Measurements from ENCODE around the gene HCFC1.

DNA sequence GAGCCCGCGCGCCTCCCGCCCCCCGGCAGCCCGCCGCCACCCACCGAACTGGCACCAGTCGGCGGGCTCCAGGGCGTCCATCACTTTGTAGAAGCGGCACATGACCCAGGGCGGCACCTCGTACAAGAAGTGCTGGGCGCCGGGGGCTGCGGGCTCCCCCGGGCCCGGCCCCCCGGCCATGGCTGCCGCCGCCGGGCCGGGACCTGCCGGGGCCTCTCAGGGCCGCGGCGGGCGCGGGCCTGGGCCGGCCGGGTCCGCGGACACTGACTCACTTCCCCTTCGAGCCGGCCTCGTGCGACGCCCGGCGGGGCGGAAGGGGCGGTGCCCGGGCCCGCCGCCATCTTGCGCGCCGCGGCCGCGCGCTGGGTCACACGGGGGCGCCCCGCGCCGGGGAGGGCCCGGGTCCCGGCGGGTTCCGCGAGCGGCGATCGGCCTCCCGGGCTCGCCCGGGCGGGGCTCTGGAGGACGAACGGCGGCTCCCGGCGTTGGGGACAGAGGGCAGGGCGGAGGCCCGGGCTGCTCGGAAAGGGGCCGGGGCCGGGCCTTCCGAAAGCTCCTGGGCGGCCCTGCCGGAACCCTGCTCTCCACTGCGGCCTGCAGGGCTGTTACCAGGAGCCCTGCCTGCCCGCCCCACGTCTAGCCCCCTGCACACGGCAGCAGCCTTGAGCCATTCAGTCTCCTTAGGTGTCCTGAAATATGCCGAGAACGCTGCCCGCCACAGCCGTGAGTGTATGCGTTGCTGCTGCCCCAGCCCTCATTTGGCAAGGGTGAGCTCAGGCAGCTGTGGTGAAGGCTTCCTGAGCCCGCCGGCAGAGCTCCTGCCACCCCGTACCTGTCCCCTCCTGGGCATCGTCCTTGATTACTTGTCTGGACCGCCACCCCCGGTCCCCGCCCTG, 48.3 kb upstream of the HCFC1 start, which contains the start of gene IRAK1:
- TF ChIP-seq, protein P1, sequence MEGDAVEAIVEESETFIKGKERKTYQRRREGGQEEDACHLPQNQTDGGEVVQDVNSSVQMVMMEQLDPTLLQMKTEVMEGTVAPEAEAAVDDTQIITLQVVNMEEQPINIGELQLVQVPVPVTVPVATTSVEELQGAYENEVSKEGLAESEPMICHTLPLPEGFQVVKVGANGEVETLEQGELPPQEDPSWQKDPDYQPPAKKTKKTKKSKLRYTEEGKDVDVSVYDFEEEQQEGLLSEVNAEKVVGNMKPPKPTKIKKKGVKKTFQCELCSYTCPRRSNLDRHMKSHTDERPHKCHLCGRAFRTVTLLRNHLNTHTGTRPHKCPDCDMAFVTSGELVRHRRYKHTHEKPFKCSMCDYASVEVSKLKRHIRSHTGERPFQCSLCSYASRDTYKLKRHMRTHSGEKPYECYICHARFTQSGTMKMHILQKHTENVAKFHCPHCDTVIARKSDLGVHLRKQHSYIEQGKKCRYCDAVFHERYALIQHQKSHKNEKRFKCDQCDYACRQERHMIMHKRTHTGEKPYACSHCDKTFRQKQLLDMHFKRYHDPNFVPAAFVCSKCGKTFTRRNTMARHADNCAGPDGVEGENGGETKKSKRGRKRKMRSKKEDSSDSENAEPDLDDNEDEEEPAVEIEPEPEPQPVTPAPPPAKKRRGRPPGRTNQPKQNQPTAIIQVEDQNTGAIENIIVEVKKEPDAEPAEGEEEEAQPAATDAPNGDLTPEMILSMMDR (IDR thresholded peaks at IDR 0.05; ENCODE audit: insufficient read depth, low read depth, low read length) = no peak
- TF ChIP-seq EZH2 (IDR thresholded peaks at IDR 0.05; ENCODE audit: insufficient read depth, low read length) = no peak
